HCT116 (cell line): ENCODE results near the gene RAB3IP. TPM values are rescaled to one million over a fixed set of nuclear protein-coding genes. Genes with fewer than 3 reads are reported as not detected.

Experiments
- ATAC-seq: fragments of 200-7000 bp; cut with Tn5 transposase; 2 replicates; pipeline ENCODE4 v1.9.1; 2020; ENCODE audit warnings: mild to moderate bottlenecking, moderate library complexity
- BruUV-seq: library from RNA; stranded (reverse); fragments of 400-500 nt; replicated peaks from 2 replicates; lab custom pipeline; 2021; lab: Mats Ljungman, UMichigan
- CTCF ChIA-PET: fragments of 300-600 bp; sonication (Branson Sonifier 250); formaldehyde crosslinking; loops from one replicate; lab custom pipeline; 2021; ENCODE audit warnings: antibody characterized with exemption; lab: Charles Lee
- POLR2A ChIA-PET: fragments of 300-600, 350-600 bp; sonication (Branson Sonifier 250); formaldehyde crosslinking; loops from one replicate; lab custom pipeline; 2021; ENCODE audit warnings: antibody characterized with exemption; lab: Charles Lee
- RAD21 ChIA-PET, 2 experiments: fragments of 300-600 bp; sonication (Branson Sonifier 250); formaldehyde crosslinking; loops; one replicate each; lab custom pipeline; 2023; ENCODE audit warnings: low total read pairs in 2 of 2; ENCODE audit not compliant: uncharacterized antibody in 2 of 2, unreplicated experiment in 2 of 2, low non-redundant PET in 1 of 2; lab: Charles Lee
- DNase-seq: peaks from one replicate; pipeline ENCODE4 v3.0.0-alpha.2; 2010; ENCODE audit warnings: low read depth, low spot score
- H2AFZ ChIP-seq: fragments of 200-600 bp; shearing (Covaris generic), sonication (generic); 2 replicates; pipeline ENCODE4 v1.6.1; 2017; ENCODE audit warnings: low read depth, mixed run types, mixed read lengths, antibody characterized with exemption, low read length; ENCODE audit not compliant: poor library complexity, severe bottlenecking
- H3K27ac ChIP-seq: 2 replicates; pipeline ENCODE4 v1.5.1; 2012; ENCODE audit warnings: low read depth, low read length
- H3K27me3 ChIP-seq: fragments of 200-600 bp; sonication (generic); 2 replicates; pipeline ENCODE4 v1.6.1; 2016; ENCODE audit warnings: mixed run types, low read length, mixed read lengths; ENCODE audit not compliant: insufficient read depth
- H3K36me3 ChIP-seq, 2 experiments: fragments of 200-500 bp in 1 of 2; fragments of 200-600 bp in 1 of 2; sonication (Bioruptor generic) in 1 of 2; sonication (generic) in 1 of 2; 2 replicates each; pipeline versions ENCODE4 v1.5.1 to v1.6.1; 2014 to 2016; ENCODE audit warnings: low read length in 2 of 2, inconsistent platforms in 1 of 2, mixed read lengths in 1 of 2, mixed run types in 1 of 2; ENCODE audit not compliant: insufficient read depth in 2 of 2, control insufficient read depth in 1 of 2
- H3K4me1 ChIP-seq, 2 experiments: fragments of 200-600 bp in 1 of 2; sonication (generic) in 1 of 2; 2 replicates each; pipeline versions ENCODE4 v1.5.1 to v1.6.1; 2012 to 2017; ENCODE audit warnings: low read length in 2 of 2, inconsistent platforms in 1 of 2, mild to moderate bottlenecking in 1 of 2, mixed read lengths in 1 of 2, mixed run types in 1 of 2, moderate library complexity in 1 of 2; ENCODE audit not compliant: insufficient read depth in 2 of 2, control insufficient read depth in 1 of 2
- H3K4me2 ChIP-seq: fragments of 200-600 bp; sonication (generic); 2 replicates; pipeline ENCODE4 v1.6.1; 2017; ENCODE audit warnings: mixed run types, low read length, mixed read lengths
- H3K4me3 ChIP-seq, 2 experiments: fragments of 200-600 bp in 1 of 2; sonication (generic) in 1 of 2; replicated peaks in 1 of 2; 2 replicates each; pipeline ENCODE4 v1.5.1; 2011 to 2016; ENCODE audit warnings: low read length in 2 of 2, control low read depth in 1 of 2, low read depth in 1 of 2, mild to moderate bottlenecking in 1 of 2, mixed read lengths in 1 of 2, mixed run types in 1 of 2
- H3K79me2 ChIP-seq: fragments of 200-600 bp; sonication (generic); 2 replicates; pipeline ENCODE4 v1.6.1; 2017; ENCODE audit warnings: mild to moderate bottlenecking, mixed run types, low read length, moderate library complexity, mixed read lengths; ENCODE audit not compliant: insufficient read depth
- H3K9ac ChIP-seq: fragments of 200-600 bp; sonication (generic); 2 replicates; pipeline ENCODE4 v1.6.1; 2016; ENCODE audit warnings: low read length, mixed read lengths
- H3K9me2 ChIP-seq: fragments of 200-600 bp; sonication (generic), shearing (Covaris generic); 2 replicates; pipeline ENCODE4 v1.6.1; 2017; ENCODE audit warnings: mixed run types, mild to moderate bottlenecking, moderate library complexity; ENCODE audit not compliant: insufficient read depth
- H3K9me3 ChIP-seq, 2 experiments: fragments of 200-500 bp in 1 of 2; fragments of 200-600 bp in 1 of 2; sonication (Bioruptor generic) in 1 of 2; sonication (generic) in 1 of 2; 2 replicates each; pipeline ENCODE4 v1.6.1; 2014 to 2017; ENCODE audit warnings: low read length in 2 of 2, mixed read lengths in 2 of 2, inconsistent platforms in 1 of 2, low read depth in 1 of 2, mild to moderate bottlenecking in 1 of 2, mixed run types in 1 of 2, moderate library complexity in 1 of 2; ENCODE audit not compliant: control insufficient read depth in 1 of 2, insufficient read depth in 1 of 2
- H4K20me1 ChIP-seq: fragments of 200-600 bp; sonication (generic), shearing (Covaris generic); 2 replicates; pipeline ENCODE4 v1.6.1; 2017; ENCODE audit warnings: mixed run types, mild to moderate bottlenecking, moderate library complexity; ENCODE audit not compliant: insufficient read depth
- ATF3 ChIP-seq: IDR thresholded peaks from 2 replicates; pipeline ENCODE4 v1.6.1; 2012
- CBX3 ChIP-seq: IDR thresholded peaks from 2 replicates; pipeline ENCODE4 v1.6.1; 2012; ENCODE audit warnings: low read depth
- CEBPB ChIP-seq: IDR thresholded peaks from 2 replicates; pipeline ENCODE4 v1.6.1; 2012; ENCODE audit warnings: low read depth
- EGR1 ChIP-seq: IDR thresholded peaks from 2 replicates; pipeline ENCODE4 v1.6.1; 2012; ENCODE audit warnings: low read depth
- ELF1 ChIP-seq: IDR thresholded peaks from 2 replicates; pipeline ENCODE4 v1.6.1; 2012; ENCODE audit warnings: low read depth, borderline replicate concordance
- EZH2 ChIP-seq: fragments of 200-600 bp; sonication (generic); IDR thresholded peaks from 2 replicates; pipeline ENCODE4 v1.6.1; 2017; ENCODE audit warnings: antibody characterized with exemption, mixed run types
- FOSL1 ChIP-seq: IDR thresholded peaks from 2 replicates; pipeline ENCODE4 v1.6.1; 2012; ENCODE audit warnings: low read depth
- MAX ChIP-seq: IDR thresholded peaks from 2 replicates; pipeline ENCODE4 v1.6.1; 2012
- POLR2AphosphoS5 ChIP-seq: IDR thresholded peaks from 2 replicates; pipeline ENCODE4 v1.6.1; 2011; ENCODE audit warnings: mild to moderate bottlenecking, low read depth, low read length, moderate library complexity
- REST ChIP-seq: IDR thresholded peaks from 2 replicates; pipeline ENCODE4 v1.6.1; 2012; ENCODE audit warnings: low read depth
- SIN3A ChIP-seq: IDR thresholded peaks from 2 replicates; pipeline ENCODE4 v1.6.1; 2012; ENCODE audit warnings: low read depth
- SP1 ChIP-seq: IDR thresholded peaks from 2 replicates; pipeline ENCODE4 v1.6.1; 2012; ENCODE audit warnings: low read depth
- SRF ChIP-seq: IDR thresholded peaks from 2 replicates; pipeline ENCODE4 v1.6.1; 2012; ENCODE audit warnings: low read depth
- YY1 ChIP-seq: IDR thresholded peaks from 2 replicates; pipeline ENCODE4 v1.6.1; 2011; ENCODE audit warnings: low read length, low read depth, moderate library complexity, mild to moderate bottlenecking; ENCODE audit not compliant: insufficient replicate concordance; ENCODE audit errors: extremely low read depth
- ZFX ChIP-seq: fragments of 450-650 bp; IDR thresholded peaks from 2 replicates; pipeline ENCODE4 v1.6.1; 2017
- ZNF274 ChIP-seq: fragments of 200-500 bp; sonication (Bioruptor generic); IDR thresholded peaks from 2 replicates; pipeline ENCODE4 v1.6.1; 2014; ENCODE audit warnings: mild to moderate bottlenecking, low read depth, low read length, inconsistent platforms
- intact Hi-C: fragments of 100-400 bp; cut with micrococcal nuclease; formaldehyde crosslinking; loops from 2 replicates; pipeline ENCODE4 v1.10.0; 2022
- total RNA-seq: library from RNA; stranded (reverse); gene quantifications from one replicate; pipeline ENCODE4 v1.2.1, GENCODE V29; 2021; ENCODE audit not compliant: unreplicated experiment

RAB3IP gene
- total RNA-seq, 1 experiment from 2014 or later = 31.3 TPM

GRCh38 chr12:69810870-69811498 is 72.3 kb downstream of the RAB3IP start:
- DNase-seq (no peak), ATAC-seq (no peak)
- intact Hi-C loops = no loop called here
- H3K9ac ChIP-seq = no peak overlapping the region
- no peak overlapping the region for H3K4me3 ChIP-seq
- H3K79me2 ChIP-seq = no peaks in the 10 kb centered on the region
- H3K9me3 ChIP-seq = no peaks in the 10 kb centered on the region
- H2AFZ ChIP-seq = no peak overlapping the region
- no peaks in the 10 kb centered on the region for H3K36me3 ChIP-seq
- POLR2A ChIA-PET = no interaction called here
- no peak overlapping the region for H3K27ac ChIP-seq
- TF ChIP-seq MAX (no peak), ELF1 (no peak), FOSL1 (no peak)
- BruUV-seq = no TSS peak
- no peaks in the 10 kb centered on the region for H3K4me1 ChIP-seq
- H3K9me2 ChIP-seq = no peaks in the 10 kb centered on the region
- H3K27me3 ChIP-seq = no peaks in the 10 kb centered on the region
- RAD21 ChIA-PET = no interaction called here
- no peaks in the 10 kb centered on the region for H4K20me1 ChIP-seq
- no peak overlapping the region for H3K4me2 ChIP-seq
- CTCF ChIA-PET = no interaction called here

- Histone ChIP-seq H3K79me2 (no peaks in the 10 kb centered on the region), H3K9ac (no peak overlapping the region), H3K9me3 (no peaks in the 10 kb centered on the region), H3K4me3 (no peak overlapping the region), H3K4me1 (peaks cover 3 to 10% of the 10 kb centered on the region in 2 experiments), H3K27me3 (no peaks in the 10 kb centered on the region), H3K9me2 (no peaks in the 10 kb centered on the region), H4K20me1 (no peaks in the 10 kb centered on the region), H3K27ac (no peak overlapping the region), H2AFZ (no peak overlapping the region), H3K4me2 (no peak overlapping the region), H3K36me3 (no peaks in the 10 kb centered on the region)
- ChIA-PET POLR2A (no interaction called here), CTCF (no interaction called here), RAD21 (no interaction called here)
- intact Hi-C loops = no loop called here
- no peak for ATAC-seq
- DNase-seq = no peak
- no TSS peak for BruUV-seq
- TF ChIP-seq EZH2 (no peak), YY1 (no peak), CBX3 (no peak), REST (no peak), MAX (no peak), SP1 (no peak), POLR2AphosphoS5 (no peak), CEBPB (no peak), ATF3 (no peak), SRF (no peak), ZNF274 (no peak), SIN3A (no peak), EGR1 (no peak), ZFX (no peak)
Measured at GRCh38 chr12:69816082-69816481, 77.4 kb downstream of the RAB3IP start.
